Testis (tissue), 2 donors: Measurements from ENCODE around the gene ALOX5AP.

Experiments
- CTCF ChIP-seq, 3 experiments: fragments of 450-650 bp in 2 of 3; fragments of 200-600 bp in 1 of 3; sonication (generic) in 1 of 3; IDR thresholded peaks; one replicate each; pipeline ENCODE4 v1.5.1; 2016 to 2019; ENCODE audit warnings: antibody characterized with exemption in 3 of 3, mild to moderate bottlenecking in 2 of 3, moderate library complexity in 1 of 3
- POLR2A ChIP-seq: fragments of 450-650 bp; IDR thresholded peaks from one replicate; pipeline ENCODE4 v1.6.1; 2017; ENCODE audit warnings: antibody characterized with exemption, mild to moderate bottlenecking, moderate library complexity

GRCh38 chr13:30737511-30738337 is 2.4 kb downstream of the ALOX5AP start:
- TF ChIP-seq CTCF (IDR thresholded peaks at IDR 0.05) (no peak), POLR2A (no peak)
